Adrenal gland (tissue), 5 donors: ENCODE measurements around the gene NEUROG2.

ENCODE experiments used
- POLR2A ChIP-seq, 2 donors: fragments of 450-650 bp; IDR thresholded peaks; one replicate each; pipeline ENCODE4 v1.6.1; 2017; ENCODE audit warnings: antibody characterized with exemption in 2 of 2, mild to moderate bottlenecking in 2 of 2, moderate library complexity in 1 of 2
- TF ChIP-seq, protein P1 (sequence below), 6 experiments: fragments of 450-650 bp in 4 of 6; fragments of 200-600 bp in 2 of 6; sonication (generic) in 1 of 6; IDR thresholded peaks; 1 replicate in 5 of 6; 2 replicates in 1 of 6; pipeline versions ENCODE4 v1.5.1 to v1.8.0; 2016 to 2021; ENCODE audit warnings: antibody characterized with exemption in 6 of 6, mild to moderate bottlenecking in 2 of 6, moderate library complexity in 1 of 6
- donor health status: DM: no; HTN: no; CAD: no.

GRCh38 chr4:112526061-112526460 lies 10.1 kb upstream of the NEUROG2 start:
- TF ChIP-seq, protein P1, sequence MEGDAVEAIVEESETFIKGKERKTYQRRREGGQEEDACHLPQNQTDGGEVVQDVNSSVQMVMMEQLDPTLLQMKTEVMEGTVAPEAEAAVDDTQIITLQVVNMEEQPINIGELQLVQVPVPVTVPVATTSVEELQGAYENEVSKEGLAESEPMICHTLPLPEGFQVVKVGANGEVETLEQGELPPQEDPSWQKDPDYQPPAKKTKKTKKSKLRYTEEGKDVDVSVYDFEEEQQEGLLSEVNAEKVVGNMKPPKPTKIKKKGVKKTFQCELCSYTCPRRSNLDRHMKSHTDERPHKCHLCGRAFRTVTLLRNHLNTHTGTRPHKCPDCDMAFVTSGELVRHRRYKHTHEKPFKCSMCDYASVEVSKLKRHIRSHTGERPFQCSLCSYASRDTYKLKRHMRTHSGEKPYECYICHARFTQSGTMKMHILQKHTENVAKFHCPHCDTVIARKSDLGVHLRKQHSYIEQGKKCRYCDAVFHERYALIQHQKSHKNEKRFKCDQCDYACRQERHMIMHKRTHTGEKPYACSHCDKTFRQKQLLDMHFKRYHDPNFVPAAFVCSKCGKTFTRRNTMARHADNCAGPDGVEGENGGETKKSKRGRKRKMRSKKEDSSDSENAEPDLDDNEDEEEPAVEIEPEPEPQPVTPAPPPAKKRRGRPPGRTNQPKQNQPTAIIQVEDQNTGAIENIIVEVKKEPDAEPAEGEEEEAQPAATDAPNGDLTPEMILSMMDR (IDR thresholded peaks at IDR 0.05), result no peak
- TF ChIP-seq POLR2A (IDR thresholded peaks at IDR 0.05), result no peak
